Measurements from ENCODE around the gene KMT2A. TPM values are rescaled to one million over a fixed set of nuclear protein-coding genes. Genes with fewer than 3 reads are reported as not detected.

Gene KMT2A
- polyA plus RNA-seq, 1 donor from 2014 or later = 16.7 TPM

GRCh38 chr11:118522571-118523072 lies 86.3 kb downstream of the KMT2A start:
- Histone ChIP-seq H2AFZ (ENCODE audit: low read depth, low read length) (no peak overlapping the region), H4K20me1 (ENCODE audit: insufficient read depth) (no peaks in the 10 kb centered on the region), H3K9ac (ENCODE audit: low read length) (no peak overlapping the region), H3K27ac (ENCODE audit: low read length) (no peak overlapping the region), H3K4me2 (ENCODE audit: low read length) (no peak overlapping the region), H3K9me2 (ENCODE audit: insufficient read depth, low read length) (no peaks in the 10 kb centered on the region), H3F3A (ENCODE audit: insufficient read depth, low read length, poor library complexity, severe bottlenecking) (no peaks in the 10 kb centered on the region), H3K36me3 (ENCODE audit: insufficient read depth, low read length) (peaks cover 5% of the 10 kb centered on the region), H3K79me2 (replicated peaks; ENCODE audit: insufficient read depth, low read length) (no peaks in the 10 kb centered on the region), H3K4me3 (ENCODE audit: low read length) (no peak overlapping the region), H3K27me3 (ENCODE audit: insufficient read depth, low read depth, low read length) (no peaks in the 10 kb centered on the region), H3K9me3 (ENCODE audit: low read length) (no peaks in the 10 kb centered on the region)
- TF ChIP-seq TAF1 (IDR thresholded peaks at IDR 0.05; ENCODE audit: low read depth) = no peak
- peak; percentile 25 for TF ChIP-seq CTCF (IDR thresholded peaks at IDR 0.05; ENCODE audit: poor library complexity, severe bottlenecking)

GRCh38 chr11:118524356-118524755 lies 88.1 kb downstream of the KMT2A start:
- Histone ChIP-seq H3K27ac (ENCODE audit: low read length) (no peak overlapping the region), H3K9ac (ENCODE audit: low read length) (no peak overlapping the region), H3K79me2 (replicated peaks; ENCODE audit: insufficient read depth, low read length) (no peaks in the 10 kb centered on the region), H3K9me2 (ENCODE audit: insufficient read depth, low read length) (no peaks in the 10 kb centered on the region), H4K20me1 (ENCODE audit: insufficient read depth) (no peaks in the 10 kb centered on the region), H3K36me3 (ENCODE audit: insufficient read depth, low read length) (peaks cover 5% of the 10 kb centered on the region), H3F3A (ENCODE audit: insufficient read depth, low read length, poor library complexity, severe bottlenecking) (no peaks in the 10 kb centered on the region), H3K4me2 (ENCODE audit: low read length) (no peak overlapping the region), H3K27me3 (ENCODE audit: insufficient read depth, low read depth, low read length) (no peaks in the 10 kb centered on the region), H2AFZ (ENCODE audit: low read depth, low read length) (no peak overlapping the region), H3K4me3 (ENCODE audit: low read length) (no peak overlapping the region), H3K9me3 (ENCODE audit: low read length) (no peaks in the 10 kb centered on the region)
- no peak for TF ChIP-seq CTCF (IDR thresholded peaks at IDR 0.05; ENCODE audit: poor library complexity, severe bottlenecking)

- Histone ChIP-seq H3K27me3 (ENCODE audit: insufficient read depth, low read depth, low read length) (no peaks in the 10 kb centered on the region), H3K4me3 (ENCODE audit: low read length) (no peak overlapping the region), H3K9me2 (ENCODE audit: insufficient read depth, low read length) (no peaks in the 10 kb centered on the region), H3F3A (ENCODE audit: insufficient read depth, low read length, poor library complexity, severe bottlenecking) (no peaks in the 10 kb centered on the region), H3K4me2 (ENCODE audit: low read length) (no peak overlapping the region), H2AFZ (ENCODE audit: low read depth, low read length) (no peak overlapping the region), H4K20me1 (ENCODE audit: insufficient read depth) (no peaks in the 10 kb centered on the region), H3K27ac (ENCODE audit: low read length) (no peak overlapping the region), H3K79me2 (replicated peaks; ENCODE audit: insufficient read depth, low read length) (peaks cover 5% of the 10 kb centered on the region), H3K9me3 (ENCODE audit: low read length) (no peaks in the 10 kb centered on the region), H3K36me3 (ENCODE audit: insufficient read depth, low read length) (peaks cover 5% of the 10 kb centered on the region), H3K9ac (ENCODE audit: low read length) (no peak overlapping the region)
- no peak for TF ChIP-seq SMC3 (conservative IDR thresholded peaks at IDR 0.05; ENCODE audit: poor library complexity)
- no peak for TF ChIP-seq CTCF (IDR thresholded peaks at IDR 0.05; ENCODE audit: poor library complexity, severe bottlenecking)
- TF ChIP-seq POLR2AphosphoS5 (IDR thresholded peaks at IDR 0.05) = no peak
- no peak for TF ChIP-seq REST (IDR thresholded peaks at IDR 0.05; ENCODE audit: borderline replicate concordance)
- no peak for TF ChIP-seq EZH2 (IDR thresholded peaks at IDR 0.05; ENCODE audit: borderline replicate concordance, insufficient read depth, low read length, poor library complexity, severe bottlenecking)
- TF ChIP-seq TAF1 (IDR thresholded peaks at IDR 0.05; ENCODE audit: low read depth) = no peak
- TF ChIP-seq MXI1 (conservative IDR thresholded peaks at IDR 0.05; ENCODE audit: poor library complexity, severe bottlenecking) = no peak
- no peak for TF ChIP-seq RAD21 (conservative IDR thresholded peaks at IDR 0.05)
- no peak for TF ChIP-seq EP300 (conservative IDR thresholded peaks at IDR 0.05; ENCODE audit: poor library complexity, severe bottlenecking)
Measured at GRCh38 chr11:118524757-118525470, 88.6 kb downstream of the KMT2A start.

Data from neural cell (in vitro differentiated cells).